HG03175 (cell line): Measurements from ENCODE around the gene FAM186B.

Experiments used
- ATAC-seq: cut with Tn5 transposase; IDR thresholded peaks from one replicate; pipeline ENCODE4 v1.9.1; 2021; ENCODE audit warnings: mild to moderate bottlenecking, moderate library complexity; ENCODE audit not compliant: unreplicated experiment

The FAM186B gene

GRCh38 chr12:49636574-49636973 lies 31.1 kb upstream of the FAM186B start:
- no peak for ATAC-seq

GRCh38 chr12:49635656-49636055 lies 30.2 kb upstream of the FAM186B start:
- no peak for ATAC-seq

- ATAC-seq: no peak
These were observed 29.6 kb upstream of the FAM186B start for GRCh38 chr12:49635036-49635435.

- ATAC-seq: no peak
These were observed 28.4 kb upstream of the FAM186B start for GRCh38 chr12:49633703-49634345.

GRCh38 chr12:49632986-49633702 lies 27.7 kb upstream of the FAM186B start:
- ATAC-seq: no peak

- no peak for ATAC-seq
These were observed 27.0 kb upstream of the FAM186B start for GRCh38 chr12:49632401-49632800.

- ATAC-seq: no peak
These were observed 26.0 kb upstream of the FAM186B start for GRCh38 chr12:49631336-49631907.

- no peak for ATAC-seq
These were observed 22.4 kb upstream of the FAM186B start for GRCh38 chr12:49627752-49628360.

- ATAC-seq: no peak
These were observed 21.4 kb upstream of the FAM186B start for GRCh38 chr12:49626836-49627235.

GRCh38 chr12:49626169-49626835 lies 20.9 kb upstream of the FAM186B start:
- no peak for ATAC-seq

GRCh38 chr12:49624921-49625577 lies 19.6 kb upstream of the FAM186B start:
- ATAC-seq: no peak

- ATAC-seq: peak; percentile 72
These were observed 17.9 kb upstream of the FAM186B start, which contains the start of gene PRPF40B for GRCh38 chr12:49623142-49623904. TSS of gene PRPF40B (plus strand) at chr12:49623561. CDS start at chr12:49623591, 30 bp downstream.

GRCh38 chr12:49622501-49623141 lies 17.2 kb upstream of the FAM186B start:
- peak; percentile 29 for ATAC-seq

- no peak for ATAC-seq
These were observed 16.4 kb upstream of the FAM186B start for GRCh38 chr12:49621651-49622500.

GRCh38 chr12:49619286-49619685 lies 13.8 kb upstream of the FAM186B start:
- ATAC-seq: no peak

- no peak for ATAC-seq
These were observed 13.1 kb upstream of the FAM186B start for GRCh38 chr12:49618576-49618975.

- ATAC-seq: no peak
These were observed 11.2 kb upstream of the FAM186B start for GRCh38 chr12:49616533-49617219.

GRCh38 chr12:49615725-49616124 lies 10.3 kb upstream of the FAM186B start:
- ATAC-seq: no peak
